ENCODE data around the gene URI1. TPM values are rescaled to one million over a fixed set of nuclear protein-coding genes. Genes with fewer than 3 reads are reported as not detected.

The URI1 gene
- polyA plus RNA-seq, 1 of the 3 experiments (the other 2 are of a cell fraction): 32.4 TPM

DNA sequence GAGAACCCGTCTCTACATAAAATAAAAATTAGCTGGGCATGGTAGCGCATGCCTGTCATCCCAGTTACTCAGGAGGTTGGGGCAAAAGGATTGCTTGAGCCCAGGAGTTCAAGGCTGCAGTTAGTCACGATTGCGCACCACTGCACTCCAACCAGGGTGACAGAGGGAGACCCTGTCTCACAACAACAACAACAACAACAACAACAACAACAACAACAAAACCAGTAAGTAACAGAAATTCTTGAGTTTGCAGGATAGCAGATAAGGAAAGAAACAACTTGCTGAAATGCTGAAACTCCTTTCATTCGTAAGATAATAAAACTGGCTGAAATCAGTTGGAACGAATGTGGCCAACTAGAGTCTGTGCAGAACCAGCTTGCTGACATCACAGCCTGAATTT, 23.1 kb upstream of the URI1 start:
- CTCF ChIA-PET: interaction anchor here (0.6 kb wide), 1 partner anchor 610 kb away, joined by 3 read pairs; no protein-coding TSS in a partner anchor

DNA sequence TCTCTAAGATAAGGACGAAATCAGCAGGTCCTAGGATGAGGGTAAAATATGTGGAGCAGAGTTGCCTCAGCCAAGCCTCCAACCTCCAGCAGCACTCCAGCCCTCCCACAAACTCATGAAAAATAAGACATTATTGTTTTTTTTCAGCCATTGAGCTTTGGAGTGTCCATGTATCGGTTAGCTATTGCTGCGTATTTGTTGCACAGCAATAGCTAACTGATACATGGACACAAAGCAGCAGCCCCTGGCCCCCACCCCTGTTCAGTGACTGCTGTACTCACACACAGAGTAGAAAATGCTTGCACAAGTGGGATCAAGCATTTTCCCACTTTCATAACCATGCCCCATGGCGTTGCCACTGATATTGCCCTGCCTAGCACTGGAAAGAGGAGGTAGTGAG, 19.1 kb upstream of the URI1 start:
- TF ChIP-seq RCOR1 (IDR thresholded peaks at IDR 0.05; ENCODE audit: low read length) (no peak), GABPA (IDR thresholded peaks at IDR 0.05; ENCODE audit: low read depth) (no peak), FOSL2 (IDR thresholded peaks at IDR 0.05; ENCODE audit: borderline replicate concordance, low read depth) (no peak), RAD21 (IDR thresholded peaks at IDR 0.05; ENCODE audit: low read length) (no peak), NRF1 (IDR thresholded peaks at IDR 0.05; ENCODE audit: low read depth, low read length) (no peak), EP300 (IDR thresholded peaks at IDR 0.05; ENCODE audit: borderline replicate concordance in 1 of 2, low read depth in 1 of 2, low read length in 1 of 2) (no peak), GATA2 (CRISPR knock-in tag; IDR thresholded peaks at IDR 0.05) (no peak), TAF1 (IDR thresholded peaks at IDR 0.05; ENCODE audit: borderline replicate concordance, low read depth, low read length) (no peak), FOXJ3 (CRISPR knock-in tag; IDR thresholded peaks at IDR 0.05) (no peak), EZH2phosphoT487 (IDR thresholded peaks at IDR 0.05; ENCODE audit: borderline replicate concordance, low read depth) (no peak), YY1 (IDR thresholded peaks at IDR 0.05; ENCODE audit: low read depth) (no peak), JUND (IDR thresholded peaks at IDR 0.05) (no peak)
- TF ChIP-seq, protein P1, sequence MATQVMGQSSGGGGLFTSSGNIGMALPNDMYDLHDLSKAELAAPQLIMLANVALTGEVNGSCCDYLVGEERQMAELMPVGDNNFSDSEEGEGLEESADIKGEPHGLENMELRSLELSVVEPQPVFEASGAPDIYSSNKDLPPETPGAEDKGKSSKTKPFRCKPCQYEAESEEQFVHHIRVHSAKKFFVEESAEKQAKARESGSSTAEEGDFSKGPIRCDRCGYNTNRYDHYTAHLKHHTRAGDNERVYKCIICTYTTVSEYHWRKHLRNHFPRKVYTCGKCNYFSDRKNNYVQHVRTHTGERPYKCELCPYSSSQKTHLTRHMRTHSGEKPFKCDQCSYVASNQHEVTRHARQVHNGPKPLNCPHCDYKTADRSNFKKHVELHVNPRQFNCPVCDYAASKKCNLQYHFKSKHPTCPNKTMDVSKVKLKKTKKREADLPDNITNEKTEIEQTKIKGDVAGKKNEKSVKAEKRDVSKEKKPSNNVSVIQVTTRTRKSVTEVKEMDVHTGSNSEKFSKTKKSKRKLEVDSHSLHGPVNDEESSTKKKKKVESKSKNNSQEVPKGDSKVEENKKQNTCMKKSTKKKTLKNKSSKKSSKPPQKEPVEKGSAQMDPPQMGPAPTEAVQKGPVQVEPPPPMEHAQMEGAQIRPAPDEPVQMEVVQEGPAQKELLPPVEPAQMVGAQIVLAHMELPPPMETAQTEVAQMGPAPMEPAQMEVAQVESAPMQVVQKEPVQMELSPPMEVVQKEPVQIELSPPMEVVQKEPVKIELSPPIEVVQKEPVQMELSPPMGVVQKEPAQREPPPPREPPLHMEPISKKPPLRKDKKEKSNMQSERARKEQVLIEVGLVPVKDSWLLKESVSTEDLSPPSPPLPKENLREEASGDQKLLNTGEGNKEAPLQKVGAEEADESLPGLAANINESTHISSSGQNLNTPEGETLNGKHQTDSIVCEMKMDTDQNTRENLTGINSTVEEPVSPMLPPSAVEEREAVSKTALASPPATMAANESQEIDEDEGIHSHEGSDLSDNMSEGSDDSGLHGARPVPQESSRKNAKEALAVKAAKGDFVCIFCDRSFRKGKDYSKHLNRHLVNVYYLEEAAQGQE (IDR thresholded peaks at IDR 0.05; ENCODE audit: low read depth, low read length): no peak
- TF ChIP-seq, protein P2, sequence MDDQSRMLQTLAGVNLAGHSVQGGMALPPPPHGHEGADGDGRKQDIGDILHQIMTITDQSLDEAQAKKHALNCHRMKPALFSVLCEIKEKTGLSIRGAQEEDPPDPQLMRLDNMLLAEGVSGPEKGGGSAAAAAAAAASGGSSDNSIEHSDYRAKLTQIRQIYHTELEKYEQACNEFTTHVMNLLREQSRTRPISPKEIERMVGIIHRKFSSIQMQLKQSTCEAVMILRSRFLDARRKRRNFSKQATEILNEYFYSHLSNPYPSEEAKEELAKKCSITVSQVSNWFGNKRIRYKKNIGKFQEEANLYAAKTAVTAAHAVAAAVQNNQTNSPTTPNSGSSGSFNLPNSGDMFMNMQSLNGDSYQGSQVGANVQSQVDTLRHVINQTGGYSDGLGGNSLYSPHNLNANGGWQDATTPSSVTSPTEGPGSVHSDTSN (IDR thresholded peaks at IDR 0.05): no peak
- TF ChIP-seq, protein P3, sequence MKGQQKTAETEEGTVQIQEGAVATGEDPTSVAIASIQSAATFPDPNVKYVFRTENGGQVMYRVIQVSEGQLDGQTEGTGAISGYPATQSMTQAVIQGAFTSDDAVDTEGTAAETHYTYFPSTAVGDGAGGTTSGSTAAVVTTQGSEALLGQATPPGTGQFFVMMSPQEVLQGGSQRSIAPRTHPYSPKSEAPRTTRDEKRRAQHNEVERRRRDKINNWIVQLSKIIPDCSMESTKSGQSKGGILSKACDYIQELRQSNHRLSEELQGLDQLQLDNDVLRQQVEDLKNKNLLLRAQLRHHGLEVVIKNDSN (IDR thresholded peaks at IDR 0.05; ENCODE audit: borderline replicate concordance, low read depth): no peak
- TF ChIP-seq, protein P4, sequence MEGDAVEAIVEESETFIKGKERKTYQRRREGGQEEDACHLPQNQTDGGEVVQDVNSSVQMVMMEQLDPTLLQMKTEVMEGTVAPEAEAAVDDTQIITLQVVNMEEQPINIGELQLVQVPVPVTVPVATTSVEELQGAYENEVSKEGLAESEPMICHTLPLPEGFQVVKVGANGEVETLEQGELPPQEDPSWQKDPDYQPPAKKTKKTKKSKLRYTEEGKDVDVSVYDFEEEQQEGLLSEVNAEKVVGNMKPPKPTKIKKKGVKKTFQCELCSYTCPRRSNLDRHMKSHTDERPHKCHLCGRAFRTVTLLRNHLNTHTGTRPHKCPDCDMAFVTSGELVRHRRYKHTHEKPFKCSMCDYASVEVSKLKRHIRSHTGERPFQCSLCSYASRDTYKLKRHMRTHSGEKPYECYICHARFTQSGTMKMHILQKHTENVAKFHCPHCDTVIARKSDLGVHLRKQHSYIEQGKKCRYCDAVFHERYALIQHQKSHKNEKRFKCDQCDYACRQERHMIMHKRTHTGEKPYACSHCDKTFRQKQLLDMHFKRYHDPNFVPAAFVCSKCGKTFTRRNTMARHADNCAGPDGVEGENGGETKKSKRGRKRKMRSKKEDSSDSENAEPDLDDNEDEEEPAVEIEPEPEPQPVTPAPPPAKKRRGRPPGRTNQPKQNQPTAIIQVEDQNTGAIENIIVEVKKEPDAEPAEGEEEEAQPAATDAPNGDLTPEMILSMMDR (IDR thresholded peaks at IDR 0.05): no peak
- Histone ChIP-seq H3F3A (replicated peaks; ENCODE audit: insufficient read depth) (no peaks in the 10 kb centered on the region), H3K4me2 (no peak overlapping the region), H3K79me2 (ENCODE audit: insufficient read depth) (no peaks in the 10 kb centered on the region), H3K4me1 (ENCODE audit: control insufficient read depth in 1 of 2, insufficient read depth in 2 of 2, low read depth in 1 of 2, low read length in 1 of 2) (no peaks in the 10 kb centered on the region; a peak in 1 of 4 replicates), H2AFZ (ENCODE audit: low read depth) (no peak overlapping the region), H3K4me3 (ENCODE audit: low read depth in 2 of 2, low read length in 1 of 2) (no peak overlapping the region), H3K9me2 (no peaks in the 10 kb centered on the region), H3K36me3 (replicated peaks in 1 of 2; ENCODE audit: control insufficient read depth in 1 of 2, insufficient read depth in 2 of 2, low read length in 1 of 2) (no peaks in the 10 kb centered on the region), H3K9me3 (no peaks in the 10 kb centered on the region), H3K27ac (ENCODE audit: low read depth in 2 of 2, low read length in 1 of 2) (no peak overlapping the region), H3K9ac (no peak overlapping the region), H4K20me1 (ENCODE audit: insufficient read depth) (no peaks in the 10 kb centered on the region), H3K27me3 (ENCODE audit: insufficient read depth) (no peaks in the 10 kb centered on the region)
- WGBS (ENCODE audit: low lambda C conversion rate): 64% methylated on average over 4 of the region's 4 CpGs
- DNase-seq: no peak
- ChIA-PET CTCF (no interaction called here), POLR2A (no interaction called here)

More for the DNA sequence above, 23.1 kb upstream of the URI1 start:
- WGBS (ENCODE audit: low lambda C conversion rate): 67% methylated on average over 6 of the region's 6 CpGs
- TF ChIP-seq POLR2AphosphoS5 (IDR thresholded peaks at IDR 0.05; ENCODE audit: low read depth, low read length) (no peak), SIN3A (IDR thresholded peaks at IDR 0.05; ENCODE audit: borderline replicate concordance, low read depth, low read length) (no peak), RFX5 (IDR thresholded peaks at IDR 0.05; ENCODE audit: low read length) (no peak), EP300 (IDR thresholded peaks at IDR 0.05; ENCODE audit: borderline replicate concordance in 1 of 2, low read depth in 1 of 2, low read length in 1 of 2) (no peak)
- POLR2A ChIA-PET: no interaction called here
- H3K4me3 ChIP-seq (ENCODE audit: low read depth in 2 of 2, low read length in 1 of 2): no peak overlapping the region
- no peak overlapping the region for H3K4me2 ChIP-seq
- no peak overlapping the region for H3K27ac ChIP-seq (ENCODE audit: low read depth in 2 of 2, low read length in 1 of 2)
- no peaks in the 10 kb centered on the region for H4K20me1 ChIP-seq (ENCODE audit: insufficient read depth)
- no peaks in the 10 kb centered on the region for H3K27me3 ChIP-seq (ENCODE audit: insufficient read depth)
- no peaks in the 10 kb centered on the region for H3K36me3 ChIP-seq (replicated peaks in 1 of 2; ENCODE audit: control insufficient read depth in 1 of 2, insufficient read depth in 2 of 2, low read length in 1 of 2)
- H3K4me1 ChIP-seq (ENCODE audit: control insufficient read depth in 1 of 2, insufficient read depth in 2 of 2, low read depth in 1 of 2, low read length in 1 of 2): no peaks in the 10 kb centered on the region
- no peak for DNase-seq
- no peak overlapping the region for H3K9ac ChIP-seq
- H2AFZ ChIP-seq (ENCODE audit: low read depth): no peak overlapping the region
- H3K79me2 ChIP-seq (ENCODE audit: insufficient read depth): no peaks in the 10 kb centered on the region
- no peaks in the 10 kb centered on the region for H3F3A ChIP-seq (replicated peaks; ENCODE audit: insufficient read depth)
- no peaks in the 10 kb centered on the region for H3K9me2 ChIP-seq
- H3K9me3 ChIP-seq: no peaks in the 10 kb centered on the region

All from SK-N-SH (cell line).